Lung (tissue), 12 donors: ENCODE data around the gene ZNF232. TPM values are rescaled to one million over a fixed set of nuclear protein-coding genes. Genes with fewer than 3 reads are reported as not detected.
"Not testable (repeated sequence)": the region's sequence is repeated elsewhere in the genome, so short reads cannot be mapped to it uniquely, and the experiment has no call there.

Experiments used
- ATAC-seq: fragments of 200-7000 bp; cut with Tn5 transposase; one replicate; pipeline ENCODE4 v1.9.1; 2020; ENCODE audit warnings: moderate number of reproducible peaks; ENCODE audit not compliant: insufficient read depth, low FRiP score
- DNase-seq, 3 donors: peaks; one replicate each; pipeline ENCODE4 v3.0.0-alpha.2; 2013 to 2017
- H3K27ac ChIP-seq, 2 donors: one replicate each; pipeline ENCODE4 v1.5.1; 2013; ENCODE audit warnings: mild to moderate bottlenecking in 2 of 2, moderate library complexity in 2 of 2, control low read depth in 1 of 2, inconsistent platforms in 1 of 2, low read depth in 1 of 2, low read length in 1 of 2
- H3K27me3 ChIP-seq, 3 donors: one replicate each; pipeline ENCODE4 v1.5.1; 2013; ENCODE audit warnings: low read length in 2 of 3; ENCODE audit not compliant: control insufficient read depth in 3 of 3, insufficient read depth in 3 of 3
- H3K36me3 ChIP-seq, 4 donors: one replicate each; pipeline ENCODE4 v1.5.1; 2013; ENCODE audit warnings: low read length in 4 of 4, mild to moderate bottlenecking in 1 of 4, moderate library complexity in 1 of 4; ENCODE audit not compliant: control insufficient read depth in 4 of 4, insufficient read depth in 4 of 4
- H3K4me1 ChIP-seq, 5 donors: one replicate each; pipeline ENCODE4 v1.5.1; 2013; ENCODE audit warnings: low read length in 5 of 5, mild to moderate bottlenecking in 2 of 5, moderate library complexity in 1 of 5; ENCODE audit not compliant: control insufficient read depth in 5 of 5, insufficient read depth in 5 of 5
- H3K4me3 ChIP-seq: one replicate; pipeline ENCODE4 v1.5.1; 2013; ENCODE audit warnings: mild to moderate bottlenecking, control low read depth, moderate library complexity
- H3K9ac ChIP-seq, 2 donors: one replicate each; pipeline ENCODE4 v1.5.1; 2013; ENCODE audit warnings: low read length in 2 of 2, control low read depth in 1 of 2; ENCODE audit not compliant: insufficient read depth in 1 of 2
- H3K9me3 ChIP-seq, 4 donors: one replicate each; pipeline ENCODE4 v1.5.1; 2013; ENCODE audit warnings: low read length in 3 of 4, mild to moderate bottlenecking in 1 of 4, moderate library complexity in 1 of 4; ENCODE audit not compliant: control insufficient read depth in 4 of 4, insufficient read depth in 3 of 4
- CTCF ChIP-seq: IDR thresholded peaks from 2 replicates; pipeline ENCODE4 v1.5.1; 2012; ENCODE audit warnings: mild to moderate bottlenecking; ENCODE audit errors: control extremely low read depth, extremely low read depth
- WGBS, 2 donors: extraction: QIAGEN DNeasy Blood & Tissue Kit; methylation state at CpG; one replicate each; pipeline ENCODE4 v1.1.7; 2013; 5-methylcytosine and 5-hydroxymethylcytosine counted together
- polyA plus RNA-seq, 2 donors: library from polyadenylated mRNA; stranded (reverse); fragments of 200-250 nt; gene quantifications; one replicate each; pipeline ENCODE4 v1.2.1, GENCODE V29; 2013
- total RNA-seq, 2 donors: library from RNA; depleted of rRNA in 1 of 2; stranded (reverse); fragments of >200 nt in 1 of 2; gene quantifications; one replicate each; pipeline ENCODE4 v1.2.1, GENCODE V29; 2014 to 2021
- donor health status: control.
- donor health status: control.
- donor health status: Bipolar disorder and iron deficiency.
- donor health status: healthy.
- donor health status: DM: yes; HTN: yes; CAD: no.

The ZNF232 gene
- total and polyA plus RNA-seq, 4 donors = 6.8 to 14.1 (median 9.5) TPM

- Histone ChIP-seq H3K27me3 (no peaks in the 10 kb centered on the region), H3K4me3 (peak overlapping the region; percentile 93), H3K4me1 (peaks cover 0 to 13% (median 8%) of the 10 kb centered on the region in 5 donors), H3K9me3 (peaks cover 0 to 2% (median 0%) of the 10 kb centered on the region in 4 donors), H3K9ac (peak overlapping the region in 1 of 2 donors; percentile 87), H3K36me3 (peaks cover 0 to 2% (median 0%) of the 10 kb centered on the region in 4 donors), H3K27ac (peak overlapping the region; percentile 89 to 92)
- DNase-seq (no peak), ATAC-seq (peak; percentile 6)
- WGBS, 2 donors = 21 to 27% methylated on average over 14 of the region's 14 CpGs
- TF ChIP-seq CTCF = no peak
Observed at GRCh38 chr17:5077781-5078105, 33.9 kb downstream of the ZNF232 start.

- DNase-seq, ATAC-seq, H3K36me3 ChIP-seq, H3K27me3 ChIP-seq, H3K9me3 ChIP-seq, H3K9ac ChIP-seq: not testable (repeated sequence)
- peak overlapping the region; percentile 89 to 92 for H3K27ac ChIP-seq
- H3K4me3 ChIP-seq = peak overlapping the region; percentile 93
- WGBS, 2 donors = 97 to 99% methylated on average over 24 of the region's 24 CpGs
- H3K4me1 ChIP-seq = peaks cover 0 to 11% (median 8%) of the 10 kb centered on the region in 5 donors
Observed at GRCh38 chr17:5077275-5077674, 34.4 kb downstream of the ZNF232 start.

GRCh38 chr17:5075472-5075871 is 36.2 kb downstream of the ZNF232 start:
- WGBS, 2 donors = 87 to 94% methylated on average over 4 of the region's 5 CpGs
- H3K9me3 ChIP-seq, H3K4me3 ChIP-seq, DNase-seq, H3K27ac ChIP-seq, H3K27me3 ChIP-seq, H3K9ac ChIP-seq, H3K36me3 ChIP-seq, ATAC-seq: not testable (repeated sequence)
- peaks cover 0 to 11% (median 8%) of the 10 kb centered on the region in 5 donors for H3K4me1 ChIP-seq

GRCh38 chr17:5069724-5070123 is 42.0 kb downstream of the ZNF232 start:
- no peak for TF ChIP-seq CTCF
- H3K27ac ChIP-seq = no peak overlapping the region
- H3K9me3 ChIP-seq = no peaks in the 10 kb centered on the region
- no peaks in the 10 kb centered on the region for H3K4me1 ChIP-seq
- no peaks in the 10 kb centered on the region for H3K36me3 ChIP-seq
- 83 to 94% methylated on average over 4 of the region's 4 CpGs for WGBS, 2 donors
- DNase-seq = no peak
- H3K27me3 ChIP-seq = no peaks in the 10 kb centered on the region
- H3K4me3 ChIP-seq = no peak overlapping the region
- H3K9ac ChIP-seq = no peak overlapping the region
- no peak for ATAC-seq

- Histone ChIP-seq H3K27me3 (no peaks in the 10 kb centered on the region), H3K4me3 (no peak overlapping the region), H3K27ac (no peak overlapping the region), H3K36me3 (no peaks in the 10 kb centered on the region), H3K9ac (no peak overlapping the region), H3K9me3 (no peaks in the 10 kb centered on the region), H3K4me1 (peaks cover 0 to 2% (median 0%) of the 10 kb centered on the region in 5 donors)
- WGBS, 2 donors = 90 to 95% methylated on average over 3 of the region's 3 CpGs
- no peak for DNase-seq
- no peak for ATAC-seq
- TF ChIP-seq CTCF = no peak
Observed at GRCh38 chr17:5068236-5068635, 43.4 kb downstream of the ZNF232 start.
